Prostate gland (tissue), 2 donors: ENCODE measurements around the gene PDZRN4. TPM values are rescaled to one million over a fixed set of nuclear protein-coding genes. Genes with fewer than 3 reads are reported as not detected.

ENCODE experiments used
- DNase-seq: peaks from one replicate; pipeline ENCODE4 v3.0.0-alpha.2; 2019; ENCODE audit warnings: low spot score
- H3K27ac ChIP-seq, 2 donors: fragments of 200-600 bp; sonication (generic); 2 replicates each; pipeline ENCODE4 v1.5.1; 2017 to 2019
- H3K27me3 ChIP-seq: fragments of 200-600 bp; sonication (generic); replicated peaks from 2 replicates; pipeline ENCODE4 v1.5.1; 2019; ENCODE audit not compliant: insufficient read depth
- H3K36me3 ChIP-seq, 2 donors: fragments of 200-600 bp; sonication (generic); 1 replicate in 1 of 2; 2 replicates in 1 of 2; pipeline versions ENCODE4 v1.5.1 to v1.8.1; 2017 to 2019
- H3K4me1 ChIP-seq: fragments of 200-600 bp; sonication (generic); replicated peaks from 2 replicates; pipeline ENCODE4 v1.5.1; 2019
- H3K4me3 ChIP-seq, 2 donors: fragments of 200-600 bp; sonication (generic); 2 replicates each; pipeline ENCODE4 v1.5.1; 2017 to 2019
- H3K9me3 ChIP-seq: fragments of 200-600 bp; sonication (generic); 2 replicates; pipeline ENCODE4 v1.5.1; 2017
- POLR2A ChIP-seq: fragments of 450-650 bp; IDR thresholded peaks from one replicate; pipeline ENCODE4 v1.6.1; 2016; ENCODE audit warnings: antibody characterized with exemption, mild to moderate bottlenecking
- POLR2AphosphoS5 ChIP-seq: sonication (generic); formaldehyde crosslinking; IDR thresholded peaks from one replicate; pipeline ENCODE4 v1.6.1; 2017; ENCODE audit warnings: antibody characterized with exemption
- WGBS: methylation state at CpG from one replicate; pipeline ENCODE4 v1.1.5; 2018; 5-methylcytosine and 5-hydroxymethylcytosine counted together
- intact Hi-C: fragments of 100-400 bp; cut with DNase I; formaldehyde crosslinking; loops from one replicate; pipeline ENCODE4 v1.14.2; 2022
- total RNA-seq, 2 donors: library from RNA; depleted of rRNA; stranded (reverse); fragments of >200 nt; gene quantifications; one replicate each; pipeline ENCODE4 v1.1.0, GENCODE V29; 2016
- TF ChIP-seq, protein P1 (sequence below), 4 experiments: fragments of 200-600 bp in 2 of 4; fragments of 450-650 bp in 2 of 4; sonication (generic) in 2 of 4; IDR thresholded peaks; 1 replicate in 3 of 4; 2 replicates in 1 of 4; pipeline ENCODE4 v1.5.1; 2016 to 2019; ENCODE audit warnings: antibody characterized with exemption in 4 of 4, mild to moderate bottlenecking in 2 of 4, moderate library complexity in 2 of 4

Gene PDZRN4
- total RNA-seq, 2 donors from 2014 or later: 6.5 to 21.1 TPM

GRCh38 chr12:41585784-41586183, 397.7 kb downstream of the PDZRN4 start:
- no peak for DNase-seq
- intact Hi-C loops: no loop called here
- Histone ChIP-seq H3K36me3 (no peaks in the 10 kb centered on the region), H3K27me3 (no peaks in the 10 kb centered on the region), H3K27ac (no peak overlapping the region), H3K4me1 (no peaks in the 10 kb centered on the region), H3K9me3 (no peaks in the 10 kb centered on the region), H3K4me3 (no peak overlapping the region)
- TF ChIP-seq, protein P1, sequence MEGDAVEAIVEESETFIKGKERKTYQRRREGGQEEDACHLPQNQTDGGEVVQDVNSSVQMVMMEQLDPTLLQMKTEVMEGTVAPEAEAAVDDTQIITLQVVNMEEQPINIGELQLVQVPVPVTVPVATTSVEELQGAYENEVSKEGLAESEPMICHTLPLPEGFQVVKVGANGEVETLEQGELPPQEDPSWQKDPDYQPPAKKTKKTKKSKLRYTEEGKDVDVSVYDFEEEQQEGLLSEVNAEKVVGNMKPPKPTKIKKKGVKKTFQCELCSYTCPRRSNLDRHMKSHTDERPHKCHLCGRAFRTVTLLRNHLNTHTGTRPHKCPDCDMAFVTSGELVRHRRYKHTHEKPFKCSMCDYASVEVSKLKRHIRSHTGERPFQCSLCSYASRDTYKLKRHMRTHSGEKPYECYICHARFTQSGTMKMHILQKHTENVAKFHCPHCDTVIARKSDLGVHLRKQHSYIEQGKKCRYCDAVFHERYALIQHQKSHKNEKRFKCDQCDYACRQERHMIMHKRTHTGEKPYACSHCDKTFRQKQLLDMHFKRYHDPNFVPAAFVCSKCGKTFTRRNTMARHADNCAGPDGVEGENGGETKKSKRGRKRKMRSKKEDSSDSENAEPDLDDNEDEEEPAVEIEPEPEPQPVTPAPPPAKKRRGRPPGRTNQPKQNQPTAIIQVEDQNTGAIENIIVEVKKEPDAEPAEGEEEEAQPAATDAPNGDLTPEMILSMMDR (IDR thresholded peaks at IDR 0.05): no peak
- no peak for TF ChIP-seq POLR2AphosphoS5
- no peak for TF ChIP-seq POLR2A
- 90% methylated on average over 3 of the region's 3 CpGs for WGBS

GRCh38 chr12:41587574-41587973, 399.5 kb downstream of the PDZRN4 start:
- Histone ChIP-seq H3K27ac (no peak overlapping the region), H3K4me3 (no peak overlapping the region), H3K9me3 (no peaks in the 10 kb centered on the region), H3K4me1 (no peaks in the 10 kb centered on the region), H3K27me3 (no peaks in the 10 kb centered on the region), H3K36me3 (no peaks in the 10 kb centered on the region)
- TF ChIP-seq POLR2A (no peak), POLR2AphosphoS5 (no peak)
- TF ChIP-seq, protein P1 (IDR thresholded peaks at IDR 0.05): no peak
- WGBS: 92% methylated on average over 1 of the region's 1 CpG
- no peak for DNase-seq
- intact Hi-C loops: no loop called here

- 70% methylated on average over 4 of the region's 4 CpGs for WGBS
- H3K27me3 ChIP-seq: no peaks in the 10 kb centered on the region
- no peaks in the 10 kb centered on the region for H3K9me3 ChIP-seq
- H3K4me1 ChIP-seq: no peaks in the 10 kb centered on the region
- no peaks in the 10 kb centered on the region for H3K36me3 ChIP-seq
- intact Hi-C loops: no loop called here
- no peak for TF ChIP-seq POLR2AphosphoS5
- no peak overlapping the region for H3K4me3 ChIP-seq
- DNase-seq: no peak
- H3K27ac ChIP-seq: no peak overlapping the region
These were observed 401.8 kb downstream of the PDZRN4 start for GRCh38 chr12:41589878-41590277.

DNA sequence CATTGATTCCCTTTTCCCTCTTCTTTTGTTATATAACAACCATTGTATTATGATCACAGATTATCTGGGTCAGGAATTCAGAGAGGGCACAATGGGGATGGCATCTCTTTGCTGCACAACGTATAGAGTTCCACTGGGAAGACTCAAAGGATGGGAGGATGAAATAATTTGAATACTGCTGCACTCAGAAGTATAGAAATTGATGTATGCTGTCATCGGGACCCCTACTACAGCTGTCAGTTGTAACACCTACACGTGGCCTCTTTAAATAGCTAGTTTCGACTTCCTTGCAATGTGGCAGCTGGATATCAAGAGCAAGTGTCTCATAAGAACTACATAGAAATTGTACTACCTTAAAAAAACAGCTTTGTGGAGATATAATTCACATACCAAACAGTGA, 408.1 kb downstream of the PDZRN4 start:
- Histone ChIP-seq H3K27ac (no peak overlapping the region), H3K36me3 (no peaks in the 10 kb centered on the region), H3K4me3 (no peak overlapping the region), H3K9me3 (no peaks in the 10 kb centered on the region), H3K4me1 (no peaks in the 10 kb centered on the region), H3K27me3 (no peaks in the 10 kb centered on the region)
- WGBS: 81% methylated on average over 4 of the region's 4 CpGs
- no peak for DNase-seq
- TF ChIP-seq, protein P1 (IDR thresholded peaks at IDR 0.05): no peak
- TF ChIP-seq POLR2AphosphoS5 (no peak), POLR2A (no peak)
- intact Hi-C loops: no loop called here

GRCh38 chr12:41604830-41605229, 416.7 kb downstream of the PDZRN4 start:
- Histone ChIP-seq H3K4me1 (no peaks in the 10 kb centered on the region), H3K36me3 (no peaks in the 10 kb centered on the region), H3K9me3 (no peaks in the 10 kb centered on the region), H3K4me3 (no peak overlapping the region), H3K27ac (no peak overlapping the region), H3K27me3 (no peaks in the 10 kb centered on the region)
- WGBS: 77% methylated on average over 3 of the region's 3 CpGs
- intact Hi-C loops: no loop called here
- TF ChIP-seq, protein P1 (IDR thresholded peaks at IDR 0.05): no peak
- TF ChIP-seq POLR2A (no peak), POLR2AphosphoS5 (no peak)
- DNase-seq: no peak
